GM12891 (cell line): ENCODE measurements around the gene KTN1.

Source experiments
- DNase-seq: peaks from one replicate; pipeline ENCODE4 v3.0.0; 2011; ENCODE audit warnings: low spot score; ENCODE audit not compliant: insufficient read length
- FAIRE-seq: peaks from 2 replicates; lab custom pipeline; 2011; peaks lifted over from hg19 to GRCh38; lab: Jason Lieb, UNC
- PAX5 ChIP-seq: IDR thresholded peaks from 2 replicates; pipeline ENCODE4 v1.6.1; 2011; ENCODE audit warnings: low read length, moderate library complexity, mild to moderate bottlenecking; ENCODE audit not compliant: insufficient read depth, severe bottlenecking
- POLR2A ChIP-seq: IDR thresholded peaks from 2 replicates; pipeline ENCODE4 v1.6.1; 2011; ENCODE audit warnings: low read depth, low read length, control low read depth
- POLR2AphosphoS5 ChIP-seq: IDR thresholded peaks from 2 replicates; pipeline ENCODE4 v1.6.1; 2011; ENCODE audit warnings: low read depth, low read length, control low read depth
- POU2F2 ChIP-seq: IDR thresholded peaks from 2 replicates; pipeline ENCODE4 v1.6.1; 2011; ENCODE audit warnings: low read depth, mild to moderate bottlenecking, control low read depth, low read length, moderate library complexity
- SPI1 ChIP-seq: IDR thresholded peaks from 2 replicates; pipeline ENCODE4 v1.6.1; 2011; ENCODE audit warnings: low read depth, low read length, control low read depth
- TAF1 ChIP-seq: IDR thresholded peaks from 2 replicates; pipeline ENCODE4 v1.6.1; 2011; ENCODE audit warnings: low read depth, low read length, control low read depth

Gene KTN1

DNA sequence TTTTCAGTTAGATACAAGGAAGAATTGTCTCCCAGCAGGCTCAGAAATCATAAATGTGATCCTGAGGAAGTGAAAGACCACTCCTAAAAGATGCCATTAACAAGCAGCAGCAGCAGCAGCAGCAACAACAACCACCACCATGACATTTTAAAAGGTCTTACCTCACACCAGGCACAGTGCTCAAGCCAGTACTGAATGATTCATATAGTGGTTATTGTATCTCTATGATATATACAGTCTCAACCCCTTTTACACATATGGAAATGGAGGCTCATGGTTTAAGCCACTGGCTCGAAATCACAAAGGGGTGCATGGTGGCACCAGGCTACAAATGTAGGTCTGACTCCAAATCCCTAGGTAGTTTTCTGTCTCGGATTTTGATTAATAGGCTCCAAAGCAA lies 126.9 kb downstream of the KTN1 start:
- TF ChIP-seq PAX5 (no peak), POU2F2 (no peak), SPI1 (peak; percentile 27; the same call in 1 of the 2 replicates), TAF1 (no peak), POLR2AphosphoS5 (no peak), POLR2A (no peak)
- no peak for DNase-seq
- FAIRE-seq, result no peak

DNA sequence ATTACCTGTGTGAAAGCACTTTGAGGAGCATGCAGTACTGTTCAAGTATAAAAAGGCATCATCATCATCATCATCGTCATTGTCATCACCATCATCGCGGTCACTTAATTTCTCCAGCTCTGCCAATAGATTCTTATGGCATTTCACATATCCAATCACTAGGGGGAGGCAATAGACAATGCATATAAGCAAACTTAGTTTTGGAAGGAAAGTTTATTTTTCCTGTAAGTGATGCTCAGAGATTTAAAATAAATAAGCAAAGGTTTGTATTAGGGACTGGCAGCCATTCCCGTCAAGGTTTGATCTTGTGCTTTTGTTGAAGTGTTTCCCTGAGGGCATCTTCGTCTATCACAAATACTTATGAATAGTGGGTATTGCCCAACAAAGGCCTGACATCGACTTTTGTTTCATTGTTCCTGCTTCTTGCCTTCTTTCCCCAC lies 127.4 kb downstream of the KTN1 start:
- TF ChIP-seq TAF1, result no peak
- peak; percentile 72 for FAIRE-seq
- no peak for DNase-seq

DNA sequence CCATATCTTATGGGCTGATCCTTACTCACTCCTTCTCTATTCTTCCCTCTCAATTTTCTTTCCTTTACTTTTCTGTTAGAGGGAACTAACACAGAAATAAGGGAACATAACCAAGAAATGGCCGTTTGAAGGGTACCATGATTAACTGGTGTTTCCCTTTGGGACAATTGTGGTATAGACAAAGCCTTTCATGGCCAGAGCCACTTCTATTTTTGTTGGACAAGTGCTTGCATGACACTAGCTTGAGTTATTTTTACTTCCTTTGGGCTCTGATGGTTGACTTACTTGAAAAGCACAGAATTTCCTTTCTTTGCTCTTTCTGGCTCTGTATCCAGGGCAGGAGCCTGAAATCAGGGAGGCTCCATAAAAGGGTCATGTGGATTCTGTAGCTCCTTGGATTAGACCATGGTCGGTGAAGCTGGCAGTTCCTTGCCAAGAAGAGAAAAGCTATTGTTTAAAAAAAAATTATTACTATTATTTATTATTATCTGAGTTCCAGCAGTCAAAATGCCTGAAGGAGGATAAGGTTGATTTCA lies 130.6 kb downstream of the KTN1 start:
- DNase-seq (no peak), FAIRE-seq (no peak)
- TF ChIP-seq TAF1 (no peak), POLR2AphosphoS5 (no peak), POLR2A (no peak), PAX5 (no peak), POU2F2 (no peak), SPI1 (no peak)

DNA sequence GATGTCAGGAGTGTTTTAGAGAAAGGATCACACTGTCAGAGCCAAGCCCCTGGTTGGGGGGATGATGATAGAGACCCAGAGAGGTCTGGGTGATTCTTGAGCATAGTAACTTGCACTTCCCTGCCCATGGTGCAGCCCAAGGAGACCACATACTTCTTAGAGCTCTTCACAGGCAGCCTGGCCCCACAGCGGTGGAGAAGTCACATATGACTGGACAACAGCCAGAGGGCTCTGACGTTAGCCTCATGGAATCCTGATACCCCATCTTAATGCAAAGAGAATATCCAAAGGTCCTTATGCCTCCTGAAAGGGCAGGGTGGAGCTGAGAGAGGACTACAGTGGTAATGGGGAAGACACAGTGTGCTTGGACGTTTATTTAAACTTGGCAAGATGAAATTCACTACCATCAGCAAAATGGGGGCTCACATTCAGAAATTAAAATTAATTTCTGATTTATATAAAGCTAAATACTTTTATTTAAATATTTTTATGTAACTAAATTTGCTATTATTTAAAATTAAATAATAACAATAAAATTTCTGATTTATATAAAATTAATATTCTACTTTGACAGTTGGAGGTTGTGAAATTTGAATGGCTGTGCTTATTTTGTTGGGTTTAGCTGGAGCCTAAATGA lies 131.3 kb downstream of the KTN1 start:
- TF ChIP-seq TAF1, result no peak
- TF ChIP-seq SPI1, result no peak
- no peak for TF ChIP-seq POU2F2
- TF ChIP-seq PAX5, result no peak
- TF ChIP-seq POLR2A, result no peak
- TF ChIP-seq POLR2AphosphoS5, result no peak
- no peak for FAIRE-seq

DNA sequence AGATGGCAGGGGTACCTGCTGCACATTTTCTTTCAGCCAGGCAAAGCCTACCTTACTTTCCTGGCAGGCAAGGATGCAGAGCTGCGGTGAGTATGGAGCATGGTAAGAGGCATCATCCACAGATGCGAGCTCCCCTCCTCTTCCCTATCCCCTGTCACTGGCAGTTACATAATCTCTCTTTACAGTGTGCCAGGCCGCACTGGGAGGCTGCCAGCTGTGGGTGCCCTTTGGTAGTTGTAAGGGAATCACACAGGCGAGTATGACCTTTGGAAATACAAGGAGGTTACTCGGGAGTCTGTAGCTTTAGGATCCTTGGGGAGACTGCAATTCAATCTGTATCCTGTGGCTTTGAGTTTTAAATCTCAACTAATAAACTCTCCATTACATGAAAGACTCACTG lies 132.5 kb downstream of the KTN1 start:
- no peak for TF ChIP-seq TAF1
- no peak for TF ChIP-seq POU2F2
- no peak for TF ChIP-seq PAX5
- TF ChIP-seq POLR2A, result no peak
- no peak for TF ChIP-seq POLR2AphosphoS5
- no peak for TF ChIP-seq SPI1
- no peak for FAIRE-seq
- DNase-seq, result no peak

More for the DNA sequence above, 131.3 kb downstream of the KTN1 start:
- DNase-seq, result no peak

DNA sequence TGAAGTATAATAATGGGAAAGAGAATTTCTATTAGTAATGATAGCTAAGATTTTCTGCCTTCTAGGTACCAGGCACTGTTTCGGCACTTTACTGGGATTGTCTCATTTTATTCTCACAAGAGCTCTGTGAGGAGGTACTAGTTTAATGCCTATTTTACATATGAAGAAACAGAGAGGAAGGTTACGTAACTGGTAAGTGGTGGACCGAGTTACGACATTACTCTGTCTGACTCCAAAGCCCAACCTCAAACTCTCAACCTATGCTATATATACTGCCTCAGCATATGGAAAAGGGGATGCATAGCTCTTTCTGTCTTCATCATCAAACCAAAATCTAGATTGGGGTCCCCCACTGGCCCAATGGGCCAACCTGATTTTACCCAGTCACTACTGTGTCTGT lies 133.5 kb downstream of the KTN1 start:
- TF ChIP-seq POU2F2 (no peak), POLR2A (no peak), POLR2AphosphoS5 (no peak), SPI1 (no peak), TAF1 (no peak), PAX5 (no peak)
- FAIRE-seq (no peak), DNase-seq (no peak)

DNA sequence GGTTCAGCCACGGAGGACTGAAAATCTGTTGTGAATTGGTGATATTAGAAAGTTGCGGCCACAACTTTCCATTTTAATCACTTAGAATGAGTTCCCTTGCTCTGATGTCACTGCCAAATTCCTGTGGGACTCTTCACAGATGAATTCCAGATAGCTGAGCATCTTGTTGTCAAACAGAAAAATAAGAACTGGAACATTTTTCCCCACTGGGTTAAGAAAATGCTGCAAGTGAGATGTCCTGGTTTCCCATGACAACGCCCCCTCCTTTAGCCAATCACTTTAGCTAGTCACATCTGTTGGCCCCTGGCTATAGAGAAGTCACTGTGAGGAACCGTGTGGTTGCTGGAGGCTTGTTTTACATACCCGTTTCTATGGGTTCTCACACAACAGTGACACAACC lies 135.9 kb downstream of the KTN1 start:
- FAIRE-seq (no peak), DNase-seq (no peak)
- TF ChIP-seq POU2F2, result no peak
- TF ChIP-seq SPI1, result 0 out of 2 replicates have a peak, but pooled peaks have one; percentile 25
- TF ChIP-seq PAX5, result no peak
- TF ChIP-seq POLR2AphosphoS5, result no peak

DNA sequence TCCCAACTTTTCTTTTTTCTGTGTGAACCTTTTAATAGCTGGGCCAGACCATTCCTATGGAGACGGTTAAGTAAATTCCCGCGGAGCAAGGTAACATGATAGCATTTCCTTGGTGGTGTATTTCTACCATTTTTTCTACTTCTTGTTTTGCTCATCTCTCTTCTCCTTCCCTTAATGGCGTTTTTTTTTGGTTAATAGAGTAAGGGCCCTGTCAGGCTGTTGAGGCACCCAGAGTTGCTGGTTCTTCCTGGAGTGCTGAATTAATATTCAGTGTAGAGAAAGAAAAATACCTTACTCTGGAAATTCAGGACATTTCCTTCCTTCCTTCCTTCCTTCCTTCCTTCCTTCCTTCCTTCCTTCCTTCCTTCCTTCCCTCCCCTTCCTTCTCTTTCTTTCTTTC lies 137.6 kb downstream of the KTN1 start:
- FAIRE-seq (no peak), DNase-seq (no peak)
- no peak for TF ChIP-seq POLR2A
- TF ChIP-seq TAF1, result no peak
- no peak for TF ChIP-seq POU2F2

DNA sequence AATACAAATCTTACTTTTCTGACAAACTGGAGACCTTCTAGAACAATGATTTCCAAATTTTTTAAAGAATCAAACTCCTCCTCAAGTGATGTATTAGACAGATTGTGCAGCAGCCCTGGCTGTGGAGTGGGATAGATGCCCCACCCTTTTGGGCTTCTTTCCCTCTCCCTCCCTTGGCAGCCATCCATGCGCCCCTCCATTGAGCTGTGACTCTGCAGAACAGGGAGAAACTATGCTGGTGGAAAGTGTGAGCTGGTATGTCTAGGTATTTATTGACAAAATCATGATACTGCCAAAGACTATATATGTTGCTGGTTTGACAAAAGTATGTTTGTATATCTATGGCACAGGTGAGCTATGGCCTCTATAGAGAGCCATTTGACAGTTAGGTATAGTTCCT lies 138.5 kb downstream of the KTN1 start:
- no peak for DNase-seq
- FAIRE-seq, result no peak
- TF ChIP-seq POLR2AphosphoS5 (no peak), POLR2A (no peak), POU2F2 (no peak), TAF1 (no peak), SPI1 (no peak), PAX5 (no peak)

DNA sequence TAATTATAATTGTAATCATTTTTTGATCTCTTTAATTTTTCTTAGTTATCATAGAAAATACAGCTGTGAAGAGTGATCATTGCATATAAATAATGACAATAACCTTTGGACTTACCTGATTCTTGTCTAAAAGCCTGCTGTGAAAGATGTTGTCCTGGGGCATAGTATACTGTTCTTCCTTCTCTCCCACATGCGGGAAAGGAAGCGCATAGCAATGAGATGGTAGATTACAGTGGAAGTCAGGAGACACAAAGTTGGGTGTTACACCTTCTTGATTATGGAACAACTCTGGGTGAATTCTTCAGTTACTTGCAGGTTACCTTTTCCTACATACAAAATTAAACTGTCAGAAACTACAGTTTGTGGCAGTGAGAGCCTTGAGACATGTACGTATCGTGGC lies 140.8 kb downstream of the KTN1 start:
- TF ChIP-seq SPI1, result no peak
- no peak for TF ChIP-seq POU2F2
- FAIRE-seq (no peak), DNase-seq (no peak)

DNA sequence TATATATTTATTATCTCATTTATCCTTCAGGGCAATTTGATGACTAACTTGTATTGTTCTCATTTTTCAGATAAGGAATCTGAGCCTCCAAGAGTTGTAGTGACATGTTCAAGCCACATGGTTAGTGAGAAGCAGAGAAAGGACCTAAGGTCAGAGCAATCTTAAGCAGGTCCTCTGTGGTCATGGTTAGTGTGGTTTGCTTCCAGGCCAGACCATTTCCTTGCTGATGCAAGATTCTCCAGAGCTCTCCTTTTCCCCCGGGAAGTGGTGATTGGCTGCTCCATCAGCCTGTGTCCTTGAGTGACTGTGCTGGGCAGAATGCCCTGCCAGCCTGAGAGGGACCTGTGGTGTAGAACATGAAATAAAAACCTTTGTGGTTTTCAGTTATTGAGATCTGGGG lies 141.3 kb downstream of the KTN1 start:
- no peak for DNase-seq
- FAIRE-seq, result no peak
- TF ChIP-seq POU2F2 (no peak), POLR2A (no peak), SPI1 (no peak), TAF1 (no peak), POLR2AphosphoS5 (no peak), PAX5 (no peak)
